Breast epithelium (tissue), 3 donors: ENCODE measurements around the gene PISD.

Source experiments
- CTCF ChIP-seq, 3 donors: fragments of 450-650 bp; IDR thresholded peaks; one replicate each; pipeline ENCODE4 v1.5.1; 2016 to 2017; ENCODE audit warnings: antibody characterized with exemption in 3 of 3, mild to moderate bottlenecking in 3 of 3, moderate library complexity in 3 of 3
- POLR2A ChIP-seq: fragments of 450-650 bp; IDR thresholded peaks from one replicate; pipeline ENCODE4 v1.6.1; 2016; ENCODE audit warnings: antibody characterized with exemption, mild to moderate bottlenecking, moderate library complexity
- POLR2AphosphoS5 ChIP-seq, 3 donors: sonication (generic); formaldehyde crosslinking; IDR thresholded peaks; one replicate each; pipeline ENCODE4 v1.6.1; 2017; ENCODE audit warnings: antibody characterized with exemption in 3 of 3

- TF ChIP-seq CTCF (IDR thresholded peaks at IDR 0.05) (no peak), POLR2A (no peak), POLR2AphosphoS5 (IDR thresholded peaks at IDR 0.05) (no peak)
These were observed 86.8 kb downstream of the PISD start for GRCh38 chr22:31575190-31575589.
